ENCODE measurements around the gene SAT1.

SAT1 gene

GRCh38 chrX:23822397-23822796 is 39.4 kb downstream of the SAT1 start:
- Histone ChIP-seq H3K27me3 (ENCODE audit: insufficient read depth, poor library complexity, severe bottlenecking) (no peaks in the 10 kb centered on the region), H3K4me3 (replicated peaks; ENCODE audit: insufficient read depth, low read length) (no peak overlapping the region), H3K27ac (replicated peaks) (no peak overlapping the region)
- no peak for DNase-seq (ENCODE audit: low read depth in 1 of 2, low spot score in 1 of 2)
- TF ChIP-seq SPI1 (IDR thresholded peaks at IDR 0.05; ENCODE audit: borderline replicate concordance, low read depth) (no peak), REST (IDR thresholded peaks at IDR 0.05; ENCODE audit: insufficient replicate concordance, low read depth) (no peak), GABPA (IDR thresholded peaks at IDR 0.05; ENCODE audit: low read depth) (no peak), CTCF (IDR thresholded peaks at IDR 0.05; ENCODE audit: insufficient read depth, low read length) (no peak), POLR2AphosphoS5 (IDR thresholded peaks at IDR 0.05; ENCODE audit: low read depth) (no peak)

- no peak overlapping the region for H3K27ac ChIP-seq (replicated peaks)
- TF ChIP-seq CTCF (IDR thresholded peaks at IDR 0.05; ENCODE audit: insufficient read depth, low read length) (no peak), REST (IDR thresholded peaks at IDR 0.05; ENCODE audit: insufficient replicate concordance, low read depth) (no peak), SPI1 (IDR thresholded peaks at IDR 0.05; ENCODE audit: borderline replicate concordance, low read depth) (no peak), GABPA (IDR thresholded peaks at IDR 0.05; ENCODE audit: low read depth) (no peak), POLR2AphosphoS5 (IDR thresholded peaks at IDR 0.05; ENCODE audit: low read depth) (no peak)
- no peaks in the 10 kb centered on the region for H3K27me3 ChIP-seq (ENCODE audit: insufficient read depth, poor library complexity, severe bottlenecking)
- H3K4me3 ChIP-seq (replicated peaks; ENCODE audit: insufficient read depth, low read length) = no peak overlapping the region
- DNase-seq (ENCODE audit: low read depth in 1 of 2, low spot score in 1 of 2) = no peak
Observed at GRCh38 chrX:23822841-23823240, 39.9 kb downstream of the SAT1 start.

DNA sequence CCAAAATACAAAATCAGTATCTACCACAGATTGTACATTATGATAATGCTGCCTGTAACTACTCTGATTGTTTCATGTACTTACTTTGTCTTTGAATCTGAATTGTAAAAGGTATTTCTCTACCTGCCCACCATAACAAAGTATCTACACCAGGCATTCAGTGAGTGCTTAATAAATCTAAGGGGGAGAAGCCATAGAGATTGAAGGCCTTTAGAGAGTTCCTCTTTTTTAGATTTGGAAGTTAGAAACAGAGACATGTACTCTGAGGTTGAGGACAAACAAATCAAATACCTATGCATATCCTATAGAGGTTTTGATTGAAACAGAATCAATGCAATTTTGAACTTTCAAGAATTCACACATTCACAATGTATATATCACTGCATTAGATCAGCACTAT is 42.7 kb downstream of the SAT1 start:
- no peak for TF ChIP-seq REST (IDR thresholded peaks at IDR 0.05; ENCODE audit: insufficient replicate concordance, low read depth)
- TF ChIP-seq SPI1 (IDR thresholded peaks at IDR 0.05; ENCODE audit: borderline replicate concordance, low read depth) = peak; percentile 74
- H3K27me3 ChIP-seq (ENCODE audit: insufficient read depth, poor library complexity, severe bottlenecking) = no peaks in the 10 kb centered on the region
- DNase-seq (ENCODE audit: low read depth in 1 of 2, low spot score in 1 of 2) = no peak
- H3K4me3 ChIP-seq (replicated peaks; ENCODE audit: insufficient read depth, low read length) = no peak overlapping the region
- H3K27ac ChIP-seq (replicated peaks) = no peak overlapping the region

- Histone ChIP-seq H3K4me3 (replicated peaks; ENCODE audit: insufficient read depth, low read length) (no peak overlapping the region), H3K27ac (replicated peaks) (no peak overlapping the region), H3K27me3 (ENCODE audit: insufficient read depth, poor library complexity, severe bottlenecking) (no peaks in the 10 kb centered on the region)
- DNase-seq (ENCODE audit: low read depth in 1 of 2, low spot score in 1 of 2) = no peak
- TF ChIP-seq SPI1 (IDR thresholded peaks at IDR 0.05; ENCODE audit: borderline replicate concordance, low read depth) = no peak
- TF ChIP-seq GABPA (IDR thresholded peaks at IDR 0.05; ENCODE audit: low read depth) = no peak
- no peak for TF ChIP-seq CTCF (IDR thresholded peaks at IDR 0.05; ENCODE audit: insufficient read depth, low read length)
Observed at GRCh38 chrX:23826216-23826615, 43.2 kb downstream of the SAT1 start.
